ENCODE data around the gene DISC1.

GRCh38 chr1:231959225-231959884, 332.8 kb downstream of the DISC1 start:
- no peak for TF ChIP-seq EP300 (IDR thresholded peaks at IDR 0.05; ENCODE audit: borderline replicate concordance)
- TF ChIP-seq USF1 (IDR thresholded peaks at IDR 0.05), result no peak
- TF ChIP-seq NFIC (IDR thresholded peaks at IDR 0.05), result no peak
- TF ChIP-seq CEBPB (IDR thresholded peaks at IDR 0.05), result no peak
- no peak for TF ChIP-seq MAX (IDR thresholded peaks at IDR 0.05)
- no peak for TF ChIP-seq YY1 (IDR thresholded peaks at IDR 0.05; ENCODE audit: low read depth)
- no peak for TF ChIP-seq EGR1 (IDR thresholded peaks at IDR 0.05)
- no peak for TF ChIP-seq REST (IDR thresholded peaks at IDR 0.05; ENCODE audit: low read depth)
- no peak for TF ChIP-seq TAF1 (IDR thresholded peaks at IDR 0.05; ENCODE audit: low read depth)

Data from Ishikawa (cell line).